Peyer's patch (tissue), 4 donors: ENCODE results near the gene IL22RA1. TPM values are rescaled to one million over a fixed set of nuclear protein-coding genes. Genes with fewer than 3 reads are reported as not detected.

Experiments used
- DNase-seq, 3 donors: peaks; one replicate each; pipeline ENCODE4 v3.0.0-alpha.2; 2017 to 2019
- H3K27ac ChIP-seq, 4 donors: fragments of 200-600 bp; sonication (generic); one replicate each; pipeline ENCODE4 v1.5.1; 2016 to 2019
- H3K27me3 ChIP-seq, 2 donors: fragments of 200-600 bp; sonication (generic); one replicate each; pipeline ENCODE4 v1.5.1; 2019
- H3K36me3 ChIP-seq, 3 donors: fragments of 200-600 bp; sonication (generic); one replicate each; pipeline ENCODE4 v1.5.1; 2016 to 2019
- H3K4me1 ChIP-seq, 4 donors: fragments of 200-600 bp; sonication (generic); one replicate each; pipeline ENCODE4 v1.5.1; 2016 to 2019
- H3K4me3 ChIP-seq, 4 donors: fragments of 200-600 bp; sonication (generic); 1 replicate in 3 of 4; 2 replicates in 1 of 4; pipeline ENCODE4 v1.5.1; 2016 to 2019; ENCODE audit warnings: mild to moderate bottlenecking in 1 of 4
- H3K9me3 ChIP-seq, 4 donors: fragments of 200-600 bp; sonication (generic); one replicate each; pipeline ENCODE4 v1.5.1; 2016 to 2019; ENCODE audit warnings: mild to moderate bottlenecking in 1 of 4
- CTCF ChIP-seq, 6 experiments: fragments of 450-650 bp in 4 of 6; fragments of 200-600 bp in 2 of 6; sonication (generic) in 1 of 6; IDR thresholded peaks; one replicate each; pipeline ENCODE4 v1.5.1; 2017 to 2019; ENCODE audit warnings: antibody characterized with exemption in 6 of 6, mild to moderate bottlenecking in 3 of 6, moderate library complexity in 1 of 6
- POLR2A ChIP-seq, 2 donors: fragments of 450-650 bp; IDR thresholded peaks; one replicate each; pipeline ENCODE4 v1.5.1; 2017; ENCODE audit warnings: antibody characterized with exemption in 2 of 2, mild to moderate bottlenecking in 2 of 2, moderate library complexity in 2 of 2
- total RNA-seq, 4 donors: library from RNA; depleted of rRNA; stranded (reverse); fragments of >200 nt; gene quantifications; one replicate each; pipeline ENCODE4 v1.1.0, GENCODE V29; 2016

The IL22RA1 gene
- total RNA-seq, 4 donors from 2014 or later, result 9.9 to 87.9 (median 74.5) TPM

GRCh38 chr1:24071941-24072340 lies 71.0 kb downstream of the IL22RA1 start:
- no peaks in the 10 kb centered on the region for H3K9me3 ChIP-seq
- no peak overlapping the region for H3K4me3 ChIP-seq
- H3K27me3 ChIP-seq, result no peaks in the 10 kb centered on the region
- H3K27ac ChIP-seq, result no peak overlapping the region
- no peak for TF ChIP-seq CTCF (IDR thresholded peaks at IDR 0.05)
- no peak for TF ChIP-seq POLR2A (IDR thresholded peaks at IDR 0.05)
- H3K36me3 ChIP-seq, result no peaks in the 10 kb centered on the region
- no peak for DNase-seq
- peaks cover 0 to 5% (median 0%) of the 10 kb centered on the region in 4 donors for H3K4me1 ChIP-seq

GRCh38 chr1:24070821-24071393 lies 72.0 kb downstream of the IL22RA1 start:
- H3K9me3 ChIP-seq, result no peaks in the 10 kb centered on the region
- H3K4me1 ChIP-seq, result peaks cover 0 to 5% (median 0%) of the 10 kb centered on the region in 4 donors
- no peaks in the 10 kb centered on the region for H3K36me3 ChIP-seq
- DNase-seq, result peak; percentile 72 to 90 (median 79)
- no peaks in the 10 kb centered on the region for H3K27me3 ChIP-seq
- TF ChIP-seq CTCF (IDR thresholded peaks at IDR 0.05) (peak; percentile 82 to 98 (median 92)), POLR2A (IDR thresholded peaks at IDR 0.05) (no peak)
- no peak overlapping the region for H3K4me3 ChIP-seq
- no peak overlapping the region for H3K27ac ChIP-seq

- Histone ChIP-seq H3K27me3 (no peaks in the 10 kb centered on the region), H3K4me3 (no peak overlapping the region), H3K36me3 (no peaks in the 10 kb centered on the region), H3K9me3 (no peaks in the 10 kb centered on the region), H3K4me1 (peaks cover 0 to 5% (median 0%) of the 10 kb centered on the region in 4 donors), H3K27ac (no peak overlapping the region)
- DNase-seq, result no peak
- TF ChIP-seq POLR2A (IDR thresholded peaks at IDR 0.05) (no peak), CTCF (IDR thresholded peaks at IDR 0.05) (no peak)
These were observed 73.1 kb downstream of the IL22RA1 start for GRCh38 chr1:24069817-24070216.

Other genes with a start within 250 kb of the IL22RA1 start
- 10 to 100 TPM in 1 of 4 donors, under 1 TPM in 2, not detected in 1; 0.54 to 13.2 (median 0.66) TPM for gene CNR2, start 229.8 kb downstream of the IL22RA1 start, total RNA-seq
- gene PNRC2, start 183.3 kb downstream of the IL22RA1 start, total RNA-seq, result 100 to 1,000 TPM in 2 of 4 donors, 10 to 100 TPM in 2; 77.9 to 157 (median 104) TPM
- gene SRSF10, start 162.8 kb downstream of the IL22RA1 start, total RNA-seq, result 100 to 1,000 TPM in 3 of 4 donors, 10 to 100 TPM in 1; 86.3 to 224 (median 112) TPM
- 10 to 100 TPM; 10.7 to 40.8 (median 24.7) TPM for gene MYOM3, start 31.0 kb downstream of the IL22RA1 start, total RNA-seq
- gene IFNLR1, start 44.1 kb upstream of the IL22RA1 start, total RNA-seq, result 10 to 100 TPM in 3 of 4 donors, 1 to 10 TPM in 1; 9.1 to 38.2 (median 36.1) TPM
- 1 to 10 TPM in 1 of 4 donors, under 1 TPM in 2, not detected in 1; 0.35 to 1.1 (median 0.66) TPM for gene GRHL3, start 176.2 kb upstream of the IL22RA1 start, total RNA-seq